Measurements from ENCODE around the gene EARS2. TPM values are rescaled to one million over a fixed set of nuclear protein-coding genes. Genes with fewer than 3 reads are reported as not detected.

Gene EARS2
- total RNA-seq, 1 donor from 2014 or later = 19.7 TPM

DNA sequence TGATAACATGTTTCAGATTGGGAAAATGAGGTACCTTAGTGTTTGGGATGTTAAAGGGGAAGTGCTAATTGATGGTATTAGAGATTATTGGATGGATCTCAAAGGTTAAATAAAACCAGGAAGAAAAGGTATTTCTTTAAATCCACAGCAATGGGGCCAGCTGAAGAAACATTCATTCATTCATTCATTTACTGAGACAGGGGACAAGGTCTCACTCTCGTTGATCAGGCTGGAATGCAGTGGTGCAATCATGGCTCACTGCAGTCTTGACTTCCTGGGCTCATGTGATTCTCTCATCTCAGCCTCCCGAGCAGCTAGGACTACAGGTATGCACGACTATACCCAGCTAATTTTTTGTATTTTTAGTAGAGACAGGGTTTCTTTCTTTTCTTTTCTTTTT is 19.8 kb downstream of the EARS2 start:
- H3K27me3 Mint-ChIP-seq (ENCODE audit: insufficient read depth, low read depth) = no peaks in the 10 kb centered on the region
- H3K36me3 Mint-ChIP-seq = peaks cover 6% of the 10 kb centered on the region
- Histone ChIP-seq H2AFZ (replicated peaks) (no peak overlapping the region), H3F3A (ENCODE audit: low read depth) (no peaks in the 10 kb centered on the region), H3K4me2 (no peak overlapping the region), H4K20me1 (ENCODE audit: low read depth) (peaks cover 8% of the 10 kb centered on the region), H3K9me3 (ENCODE audit: low read depth) (no peaks in the 10 kb centered on the region), H3K36me3 (no peaks in the 10 kb centered on the region), H3K4me3 (no peak overlapping the region), H3K27me3 (no peaks in the 10 kb centered on the region), H3K27ac (no peak overlapping the region), H3K9ac (no peak overlapping the region), H3K79me2 (ENCODE audit: low read depth) (no peaks in the 10 kb centered on the region), H3K4me1 (no peaks in the 10 kb centered on the region)
- DNase-seq (ENCODE audit: low spot score) = no peak
- H3K4me3 Mint-ChIP-seq = no peak overlapping the region
- H3K27ac Mint-ChIP-seq = no peak overlapping the region
- TF ChIP-seq, protein P1, sequence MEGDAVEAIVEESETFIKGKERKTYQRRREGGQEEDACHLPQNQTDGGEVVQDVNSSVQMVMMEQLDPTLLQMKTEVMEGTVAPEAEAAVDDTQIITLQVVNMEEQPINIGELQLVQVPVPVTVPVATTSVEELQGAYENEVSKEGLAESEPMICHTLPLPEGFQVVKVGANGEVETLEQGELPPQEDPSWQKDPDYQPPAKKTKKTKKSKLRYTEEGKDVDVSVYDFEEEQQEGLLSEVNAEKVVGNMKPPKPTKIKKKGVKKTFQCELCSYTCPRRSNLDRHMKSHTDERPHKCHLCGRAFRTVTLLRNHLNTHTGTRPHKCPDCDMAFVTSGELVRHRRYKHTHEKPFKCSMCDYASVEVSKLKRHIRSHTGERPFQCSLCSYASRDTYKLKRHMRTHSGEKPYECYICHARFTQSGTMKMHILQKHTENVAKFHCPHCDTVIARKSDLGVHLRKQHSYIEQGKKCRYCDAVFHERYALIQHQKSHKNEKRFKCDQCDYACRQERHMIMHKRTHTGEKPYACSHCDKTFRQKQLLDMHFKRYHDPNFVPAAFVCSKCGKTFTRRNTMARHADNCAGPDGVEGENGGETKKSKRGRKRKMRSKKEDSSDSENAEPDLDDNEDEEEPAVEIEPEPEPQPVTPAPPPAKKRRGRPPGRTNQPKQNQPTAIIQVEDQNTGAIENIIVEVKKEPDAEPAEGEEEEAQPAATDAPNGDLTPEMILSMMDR (IDR thresholded peaks at IDR 0.05) = no peak
- TF ChIP-seq EZH2phosphoT487 (IDR thresholded peaks at IDR 0.05) (no peak), EZH2 (IDR thresholded peaks at IDR 0.05) (no peak)
- no peaks in the 10 kb centered on the region for H3K9me3 Mint-ChIP-seq
- no peaks in the 10 kb centered on the region for H3K4me1 Mint-ChIP-seq

DNA sequence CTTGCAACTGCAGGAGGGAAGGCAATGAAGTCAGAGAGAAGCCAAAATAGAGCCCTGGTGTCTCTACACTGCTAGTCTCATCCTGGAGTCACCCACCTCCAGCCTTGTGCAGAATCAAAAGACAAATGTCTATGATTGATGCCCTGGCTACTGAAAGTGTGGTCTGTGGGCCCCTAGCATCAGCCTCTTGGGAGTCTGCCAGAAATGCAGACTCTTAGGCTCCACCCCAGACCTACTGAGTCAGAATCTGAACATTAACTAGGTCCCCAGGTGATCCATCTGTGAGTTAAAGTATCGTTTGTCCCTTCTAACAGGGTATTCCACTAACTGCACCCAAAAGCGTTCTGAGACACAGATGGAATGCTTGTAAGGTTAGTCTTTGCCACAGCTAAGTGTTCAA is 21.2 kb downstream of the EARS2 start:
- Histone ChIP-seq H3K4me1 (no peaks in the 10 kb centered on the region), H4K20me1 (ENCODE audit: low read depth) (peaks cover 8% of the 10 kb centered on the region), H3K79me2 (ENCODE audit: low read depth) (no peaks in the 10 kb centered on the region), H3K36me3 (no peaks in the 10 kb centered on the region), H3F3A (ENCODE audit: low read depth) (no peaks in the 10 kb centered on the region), H3K9me3 (ENCODE audit: low read depth) (no peaks in the 10 kb centered on the region), H3K4me3 (no peak overlapping the region), H3K27me3 (no peaks in the 10 kb centered on the region), H3K9ac (no peak overlapping the region), H2AFZ (replicated peaks) (no peak overlapping the region), H3K4me2 (no peak overlapping the region), H3K27ac (no peak overlapping the region)
- Mint-ChIP-seq H3K36me3 (peaks cover 4% of the 10 kb centered on the region), H3K4me1 (no peaks in the 10 kb centered on the region), H3K4me3 (no peak overlapping the region), H3K27me3 (ENCODE audit: insufficient read depth, low read depth) (no peaks in the 10 kb centered on the region), H3K27ac (no peak overlapping the region), H3K9me3 (no peaks in the 10 kb centered on the region)
- DNase-seq (ENCODE audit: low spot score) = no peak
- TF ChIP-seq EZH2 (IDR thresholded peaks at IDR 0.05) = no peak
- TF ChIP-seq, protein P1 (IDR thresholded peaks at IDR 0.05) = no peak

DNA sequence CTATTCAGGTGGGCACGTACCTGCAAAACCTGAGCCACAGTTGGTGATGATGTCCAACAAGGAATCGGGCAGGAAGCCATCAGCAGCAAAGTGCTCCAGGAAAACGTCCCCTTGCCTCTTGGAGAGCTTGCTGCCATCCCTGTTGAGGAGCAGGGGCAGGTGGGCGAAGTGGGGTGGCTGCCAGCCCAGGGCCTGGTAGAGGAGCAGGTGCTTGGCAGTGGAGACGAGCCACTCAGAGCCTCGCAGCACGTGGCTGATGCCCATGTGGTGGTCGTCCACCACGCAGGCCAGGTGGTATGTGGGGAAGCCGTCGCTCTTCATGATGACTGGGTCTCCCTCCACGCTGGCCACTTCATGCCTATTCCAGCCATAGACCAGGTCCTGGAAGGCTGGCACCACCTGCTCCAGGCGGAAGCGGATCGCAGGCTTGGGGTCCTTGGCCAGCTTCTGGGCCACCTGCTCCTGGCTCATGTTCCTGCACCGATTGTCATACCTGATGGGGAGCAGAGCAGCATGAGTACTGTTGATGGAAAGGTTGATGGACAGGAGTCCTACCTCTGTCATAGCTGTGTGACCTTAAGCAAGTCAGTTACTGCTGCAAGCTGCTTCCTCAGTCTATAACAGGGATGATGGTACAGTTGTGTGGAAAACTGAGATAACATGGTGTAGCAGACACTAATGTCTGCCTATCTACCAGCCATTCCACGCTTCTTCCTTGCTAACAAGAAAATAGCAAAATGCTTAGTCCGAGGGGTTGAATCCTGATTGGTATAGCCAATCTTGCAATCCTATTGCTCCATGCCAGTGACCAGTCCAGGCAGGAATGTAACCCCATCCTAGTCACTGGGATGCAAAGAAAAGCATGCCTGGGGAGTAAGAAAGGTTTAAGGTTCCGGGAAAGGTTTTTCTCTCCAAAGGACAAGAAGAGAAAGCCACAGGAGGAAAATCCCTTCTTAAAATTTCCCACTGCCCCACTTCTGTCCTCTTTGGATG is 22.0 kb downstream of the EARS2 start:
- H3K4me1 ChIP-seq = no peaks in the 10 kb centered on the region
- no peak for DNase-seq (ENCODE audit: low spot score)
- no peaks in the 10 kb centered on the region for H3K36me3 ChIP-seq
- Mint-ChIP-seq H3K4me1 (no peaks in the 10 kb centered on the region), H3K4me3 (no peak overlapping the region), H3K9me3 (no peaks in the 10 kb centered on the region), H3K27ac (no peak overlapping the region), H3K27me3 (ENCODE audit: insufficient read depth, low read depth) (no peaks in the 10 kb centered on the region), H3K36me3 (peaks cover 4% of the 10 kb centered on the region)
- H3F3A ChIP-seq (ENCODE audit: low read depth) = no peaks in the 10 kb centered on the region
- H3K9me3 ChIP-seq (ENCODE audit: low read depth) = no peaks in the 10 kb centered on the region
- H4K20me1 ChIP-seq (ENCODE audit: low read depth) = peaks cover 8% of the 10 kb centered on the region
- no peak overlapping the region for H2AFZ ChIP-seq (replicated peaks)
- TF ChIP-seq, protein P1 (IDR thresholded peaks at IDR 0.05) = no peak
- TF ChIP-seq EZH2phosphoT487 (IDR thresholded peaks at IDR 0.05) (no peak), EZH2 (IDR thresholded peaks at IDR 0.05) (no peak)
- H3K9ac ChIP-seq = no peak overlapping the region
- H3K27ac ChIP-seq = no peak overlapping the region
- no peaks in the 10 kb centered on the region for H3K79me2 ChIP-seq (ENCODE audit: low read depth)
- no peaks in the 10 kb centered on the region for H3K27me3 ChIP-seq
- H3K4me2 ChIP-seq = no peak overlapping the region
- no peak overlapping the region for H3K4me3 ChIP-seq
